IMR-90 (cell line): ENCODE measurements around the gene ZNF277. TPM values are rescaled to one million over a fixed set of nuclear protein-coding genes. Genes with fewer than 3 reads are reported as not detected.

Experiments
- ATAC-seq: fragments of 200-7000 bp; cut with Tn5 transposase; 2 replicates; pipeline ENCODE4 v1.9.1; 2020; ENCODE audit warnings: low read depth, mild to moderate bottlenecking, moderate library complexity
- BruUV-seq: library from RNA; stranded (reverse); fragments of 400-500 nt; replicated peaks from 2 replicates; lab custom pipeline; 2021; lab: Mats Ljungman, UMichigan
- CTCF ChIA-PET: fragments of 300-600 bp; formaldehyde crosslinking; extraction: SDS; loops from one replicate; lab custom pipeline; 2021; ENCODE audit warnings: antibody characterized with exemption; lab: Yijun Ruan, JAX
- POLR2A ChIA-PET: fragments of 300-600 bp; sonication (Branson Sonifier 250); formaldehyde crosslinking; loops from one replicate; lab custom pipeline; 2022; ENCODE audit warnings: antibody characterized with exemption; ENCODE audit not compliant: unreplicated experiment; lab: Charles Lee
- DNase-seq: peaks from one replicate; pipeline ENCODE4 v3.0.0; 2013
- H2AFZ ChIP-seq: replicated peaks from 2 replicates; pipeline ENCODE3; 2013; ENCODE audit warnings: low read length, mild to moderate bottlenecking; ENCODE audit not compliant: poor library complexity
- H2AK5ac ChIP-seq: 2 replicates; pipeline ENCODE4 v1.6.1; 2013; ENCODE audit warnings: low read depth, low read length, inconsistent platforms
- H2AK9ac ChIP-seq: replicated peaks from 2 replicates; pipeline ENCODE3; 2013; ENCODE audit warnings: mild to moderate bottlenecking, low read depth, low read length, moderate library complexity; ENCODE audit not compliant: poor library complexity
- H2BK120ac ChIP-seq: 2 replicates; pipeline ENCODE4 v1.6.1; 2013; ENCODE audit warnings: low read depth, low read length, inconsistent platforms
- H2BK15ac ChIP-seq: 3 replicates; pipeline ENCODE4 v1.6.1; 2013; ENCODE audit warnings: low read depth, low read length, inconsistent platforms
- H2BK20ac ChIP-seq: 2 replicates; pipeline ENCODE4 v1.6.1; 2013; ENCODE audit warnings: low read depth, mild to moderate bottlenecking, inconsistent platforms, low read length, moderate library complexity
- H2BK5ac ChIP-seq: 2 replicates; pipeline ENCODE4 v1.6.1; 2013; ENCODE audit warnings: mild to moderate bottlenecking, low read depth, low read length, inconsistent platforms; ENCODE audit not compliant: poor library complexity, severe bottlenecking
- H3K14ac ChIP-seq: replicated peaks from 2 replicates; pipeline ENCODE4 v1.6.1; 2013; ENCODE audit warnings: low read depth, low read length, inconsistent platforms
- H3K18ac ChIP-seq: 2 replicates; pipeline ENCODE4 v1.6.1; 2013; ENCODE audit warnings: low read depth, low read length, control low read depth
- H3K23ac ChIP-seq: 2 replicates; pipeline ENCODE4 v1.6.1; 2013; ENCODE audit warnings: low read depth, low read length, inconsistent platforms
- H3K27ac ChIP-seq: 2 replicates; pipeline ENCODE4 v1.5.1; 2013; ENCODE audit warnings: mild to moderate bottlenecking, control low read depth, low read length; ENCODE audit not compliant: insufficient read depth
- H3K27me3 ChIP-seq: 2 replicates; pipeline ENCODE4 v1.6.1; 2013; ENCODE audit warnings: low read length; ENCODE audit not compliant: control insufficient read depth, insufficient read depth
- H3K36me3 ChIP-seq: 2 replicates; pipeline ENCODE4 v1.6.1; 2013; ENCODE audit warnings: low read length, mixed read lengths; ENCODE audit not compliant: control insufficient read depth, insufficient read depth
- H3K4ac ChIP-seq: 2 replicates; pipeline ENCODE4 v1.6.1; 2013; ENCODE audit warnings: low read depth, low read length, inconsistent platforms
- H3K4me1 ChIP-seq: 2 replicates; pipeline ENCODE4 v1.6.1; 2013; ENCODE audit warnings: low read length, mixed read lengths; ENCODE audit not compliant: control insufficient read depth, insufficient read depth
- H3K4me2 ChIP-seq: 2 replicates; pipeline ENCODE4 v1.6.1; 2013; ENCODE audit warnings: low read depth, mild to moderate bottlenecking, control low read depth, low read length, moderate library complexity
- H3K4me3 ChIP-seq: 2 replicates; pipeline ENCODE4 v1.5.1; 2013; ENCODE audit warnings: low read depth, mild to moderate bottlenecking, control low read depth, low read length, moderate library complexity; ENCODE audit not compliant: insufficient read depth
- H3K56ac ChIP-seq: 2 replicates; pipeline ENCODE4 v1.6.1; 2013; ENCODE audit warnings: low read length, inconsistent platforms; ENCODE audit not compliant: insufficient read depth; ENCODE audit errors: extremely low read depth
- H3K79me1 ChIP-seq, 2 experiments: 2 replicates each; pipeline ENCODE4 v1.6.1; 2013; ENCODE audit warnings: low read length in 2 of 2, inconsistent platforms in 1 of 2, low read depth in 1 of 2
- H3K9ac ChIP-seq: 2 replicates; pipeline ENCODE4 v1.6.1; 2013; ENCODE audit warnings: low read depth, low read length, control low read depth
- H3K9me1 ChIP-seq: 2 replicates; pipeline ENCODE4 v1.6.1; 2013; ENCODE audit warnings: low read length, inconsistent platforms; ENCODE audit not compliant: insufficient read depth
- H3K9me3 ChIP-seq: 2 replicates; pipeline ENCODE4 v1.6.1; 2013; ENCODE audit warnings: low read length; ENCODE audit not compliant: control insufficient read depth, insufficient read depth
- H4K20me1 ChIP-seq: 2 replicates; pipeline ENCODE4 v1.6.1; 2013; ENCODE audit warnings: low read length, inconsistent platforms; ENCODE audit not compliant: insufficient read depth
- H4K5ac ChIP-seq: 2 replicates; pipeline ENCODE4 v1.6.1; 2013; ENCODE audit warnings: mild to moderate bottlenecking, low read depth, low read length, control low read depth
- H4K8ac ChIP-seq, 2 experiments: 2 replicates each; pipeline ENCODE4 v1.6.1; 2013; ENCODE audit warnings: low read depth in 2 of 2, low read length in 2 of 2, control low read depth in 1 of 2, inconsistent platforms in 1 of 2
- H4K91ac ChIP-seq: 2 replicates; pipeline ENCODE4 v1.6.1; 2013; ENCODE audit warnings: low read depth, low read length, inconsistent platforms; ENCODE audit not compliant: insufficient read depth
- BHLHE40 ChIP-seq: fragments of 150-350 bp; IDR thresholded peaks from 2 replicates; pipeline ENCODE4 v1.6.1; 2016; ENCODE audit warnings: mild to moderate bottlenecking, low read depth, low read length
- CEBPB ChIP-seq: IDR thresholded peaks from 2 replicates; pipeline ENCODE4 v1.6.1; 2012; ENCODE audit warnings: low read depth, low read length, improper control_type of control experiment
- CHD1 ChIP-seq: IDR thresholded peaks from 2 replicates; pipeline ENCODE4 v1.6.1; 2012; ENCODE audit warnings: low read depth, low read length, improper control_type of control experiment
- CTCF ChIP-seq: conservative IDR thresholded peaks from 2 replicates; pipeline ENCODE4 v1.5.1; 2012; ENCODE audit warnings: mild to moderate bottlenecking, low read depth, low read length, improper control_type of control experiment
- FOS ChIP-seq: fragments of 150-350 bp; IDR thresholded peaks from 2 replicates; pipeline ENCODE4 v1.6.1; 2016; ENCODE audit warnings: low read depth, low read length
- MAZ ChIP-seq: IDR thresholded peaks from 2 replicates; pipeline ENCODE4 v1.6.1; 2012; ENCODE audit warnings: low read depth, mild to moderate bottlenecking, low read length, improper control_type of control experiment, moderate library complexity, borderline replicate concordance
- MXI1 ChIP-seq: IDR thresholded peaks from 2 replicates; pipeline ENCODE4 v1.6.1; 2012; ENCODE audit warnings: low read depth, mild to moderate bottlenecking, low read length, moderate library complexity, borderline replicate concordance
- NFE2L2 ChIP-seq: fragments of 150-350 bp; IDR thresholded peaks from 2 replicates; pipeline ENCODE4 v1.6.1; 2016; ENCODE audit warnings: low read depth, mild to moderate bottlenecking, low read length
- POLR2A ChIP-seq: IDR thresholded peaks from 2 replicates; pipeline ENCODE4 v1.6.1; 2012; ENCODE audit warnings: mild to moderate bottlenecking, low read depth, low read length
- RAD21 ChIP-seq: IDR thresholded peaks from 2 replicates; pipeline ENCODE4 v1.6.1; 2012; ENCODE audit warnings: low read length, improper control_type of control experiment
- RCOR1 ChIP-seq: IDR thresholded peaks from 2 replicates; pipeline ENCODE4 v1.6.1; 2012; ENCODE audit warnings: mild to moderate bottlenecking, low read length, improper control_type of control experiment; ENCODE audit not compliant: insufficient replicate concordance
- RFX5 ChIP-seq: IDR thresholded peaks from 2 replicates; pipeline ENCODE4 v1.8.0; 2012; ENCODE audit warnings: low read depth, mild to moderate bottlenecking, low read length, moderate library complexity
- SMC3 ChIP-seq: fragments of 150-350 bp; IDR thresholded peaks from 2 replicates; pipeline ENCODE4 v1.6.1; 2016; ENCODE audit warnings: low read depth, mild to moderate bottlenecking, antibody characterized with exemption, low read length, moderate library complexity
- WGBS, 2 experiments: methylation state at CpG; one replicate each; pipeline versions ENCODE4 v1.1.5 to v1.1.7; 2013; ENCODE audit warnings: missing lambda C conversion rate in 2 of 2; ENCODE audit not compliant: insufficient read length in 1 of 2; ENCODE audit errors: extremely low coverage in 2 of 2; 5-methylcytosine and 5-hydroxymethylcytosine counted together
- dilution Hi-C: fragments of 300-500 bp; cut with HindIII; formaldehyde crosslinking; loops from one replicate; pipeline ENCODE4 v1.14.3; 2018; ENCODE audit warnings: low sequenced_read_pairs; ENCODE audit not compliant: unreplicated experiment
- in situ Hi-C: fragments of 300-500 bp; cut with MboI; formaldehyde crosslinking; loops from 3 replicates; pipeline ENCODE4 v1.14.3; 2019; ENCODE audit warnings: low sequenced_read_pairs, inconsistent platforms, mixed read lengths
- intact Hi-C: fragments of 100-400 bp; cut with micrococcal nuclease; formaldehyde crosslinking; loops from 2 replicates; pipeline ENCODE4 v1.10.0; 2022
- polyA plus RNA-seq, 3 experiments: library from polyadenylated mRNA; depleted of rRNA; stranded (reverse); fragments of >200 nt; gene quantifications; 2 replicates each; pipeline ENCODE4 v1.2.3, GENCODE V29; 2012; ENCODE audit warnings: low replicate concordance in 1 of 3
- total RNA-seq: library from RNA; depleted of rRNA; stranded (reverse); fragments of >200 nt; gene quantifications from 2 replicates; pipeline ENCODE4 v1.2.3, GENCODE V29; 2012

The ZNF277 gene
- total and polyA plus RNA-seq, 2 of the 4 experiments (the other 2 are of a cell fraction): 7.3 to 21.3 TPM

- in situ Hi-C loops (no loop called here), dilution Hi-C loops (no loop called here)
- no peaks in the 10 kb centered on the region for H3K9me1 ChIP-seq
Measured at GRCh38 chr7:112341464-112341863, 135.0 kb downstream of the ZNF277 start.

More at GRCh38 chr7:112341464-112341863, 135.0 kb downstream of the ZNF277 start:
- H3K56ac ChIP-seq: no peak overlapping the region
- H2AK5ac ChIP-seq: no peak overlapping the region
- H3K27me3 ChIP-seq: no peaks in the 10 kb centered on the region
- H3K4me2 ChIP-seq: no peak overlapping the region
- no peak overlapping the region for H4K5ac ChIP-seq
- H2AFZ ChIP-seq: no peak overlapping the region
- TF ChIP-seq RCOR1 (no peak), NFE2L2 (no peak), CHD1 (no peak), MXI1 (no peak), CEBPB (no peak), FOS (no peak), BHLHE40 (no peak), RAD21 (no peak), SMC3 (no peak), MAZ (no peak), POLR2A (no peak), CTCF (no peak), RFX5 (no peak)
- H4K20me1 ChIP-seq: no peaks in the 10 kb centered on the region
- ATAC-seq: no peak
- intact Hi-C loops: no loop called here
- no peak overlapping the region for H3K23ac ChIP-seq
- H3K36me3 ChIP-seq: peaks cover 13% of the 10 kb centered on the region
- no peak overlapping the region for H4K91ac ChIP-seq
- H3K4me3 ChIP-seq: no peak overlapping the region
- no TSS peak for BruUV-seq
- H3K9me3 ChIP-seq: no peaks in the 10 kb centered on the region
- no peak overlapping the region for H3K9ac ChIP-seq
- H3K18ac ChIP-seq: no peak overlapping the region
- no peak overlapping the region for H2BK5ac ChIP-seq
- H3K14ac ChIP-seq: no peak overlapping the region
- no peaks in the 10 kb centered on the region for H3K79me1 ChIP-seq
- no peaks in the 10 kb centered on the region for H3K4me1 ChIP-seq
- no peak overlapping the region for H4K8ac ChIP-seq
- ChIA-PET CTCF (no interaction called here), POLR2A (no interaction called here)
- no peak overlapping the region for H3K4ac ChIP-seq
- H2BK20ac ChIP-seq: no peak overlapping the region
- H3K27ac ChIP-seq: no peak overlapping the region
- H2BK15ac ChIP-seq: no peak overlapping the region
- WGBS, 2 experiments: no CpG with 5 or more reads among the region's 2 CpGs
- no peak for DNase-seq
- H2BK120ac ChIP-seq: no peak overlapping the region
- H2AK9ac ChIP-seq: no peak overlapping the region
